AG09309 (cell line): Measurements from ENCODE around the gene NECAB2.

Source experiments
- DNase-seq: peaks from one replicate; pipeline ENCODE4 v3.0.0-alpha.2; 2010; ENCODE audit warnings: low read depth
- H3K4me3 ChIP-seq: 2 replicates; pipeline ENCODE4 v1.5.1; 2011; ENCODE audit warnings: mild to moderate bottlenecking, low read depth, low read length, moderate library complexity; ENCODE audit not compliant: control insufficient read depth
- TF ChIP-seq, protein P1 (sequence below): IDR thresholded peaks from 2 replicates; pipeline ENCODE4 v1.5.1; 2011; ENCODE audit warnings: mild to moderate bottlenecking, low read depth, low read length, inconsistent platforms; ENCODE audit not compliant: insufficient read depth, control insufficient read depth; ENCODE audit errors: missing control alignments

The NECAB2 gene

DNA sequence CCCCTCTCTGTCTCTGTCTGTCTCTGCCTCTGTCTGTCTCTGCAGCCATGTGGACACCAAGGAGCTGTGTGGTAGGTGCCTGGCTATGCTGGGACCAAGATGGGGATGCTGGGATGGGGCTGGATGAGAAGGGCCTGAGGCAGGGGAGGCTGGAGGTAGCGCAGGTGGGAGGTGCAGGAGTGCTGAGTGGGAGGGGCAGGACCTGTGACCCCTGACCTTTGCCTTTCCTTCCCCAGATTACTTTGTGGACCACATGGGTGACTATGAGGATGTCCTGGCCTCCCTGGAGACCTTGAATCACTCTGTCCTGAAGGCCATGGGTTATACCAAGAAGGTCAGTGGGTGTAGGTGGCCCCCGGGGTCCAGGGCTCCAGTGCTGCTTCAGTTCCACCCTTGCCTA is 12.8 kb downstream of the NECAB2 start:
- TF ChIP-seq, protein P1, sequence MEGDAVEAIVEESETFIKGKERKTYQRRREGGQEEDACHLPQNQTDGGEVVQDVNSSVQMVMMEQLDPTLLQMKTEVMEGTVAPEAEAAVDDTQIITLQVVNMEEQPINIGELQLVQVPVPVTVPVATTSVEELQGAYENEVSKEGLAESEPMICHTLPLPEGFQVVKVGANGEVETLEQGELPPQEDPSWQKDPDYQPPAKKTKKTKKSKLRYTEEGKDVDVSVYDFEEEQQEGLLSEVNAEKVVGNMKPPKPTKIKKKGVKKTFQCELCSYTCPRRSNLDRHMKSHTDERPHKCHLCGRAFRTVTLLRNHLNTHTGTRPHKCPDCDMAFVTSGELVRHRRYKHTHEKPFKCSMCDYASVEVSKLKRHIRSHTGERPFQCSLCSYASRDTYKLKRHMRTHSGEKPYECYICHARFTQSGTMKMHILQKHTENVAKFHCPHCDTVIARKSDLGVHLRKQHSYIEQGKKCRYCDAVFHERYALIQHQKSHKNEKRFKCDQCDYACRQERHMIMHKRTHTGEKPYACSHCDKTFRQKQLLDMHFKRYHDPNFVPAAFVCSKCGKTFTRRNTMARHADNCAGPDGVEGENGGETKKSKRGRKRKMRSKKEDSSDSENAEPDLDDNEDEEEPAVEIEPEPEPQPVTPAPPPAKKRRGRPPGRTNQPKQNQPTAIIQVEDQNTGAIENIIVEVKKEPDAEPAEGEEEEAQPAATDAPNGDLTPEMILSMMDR: no peak
- no peak overlapping the region for H3K4me3 ChIP-seq
- DNase-seq: no peak

DNA sequence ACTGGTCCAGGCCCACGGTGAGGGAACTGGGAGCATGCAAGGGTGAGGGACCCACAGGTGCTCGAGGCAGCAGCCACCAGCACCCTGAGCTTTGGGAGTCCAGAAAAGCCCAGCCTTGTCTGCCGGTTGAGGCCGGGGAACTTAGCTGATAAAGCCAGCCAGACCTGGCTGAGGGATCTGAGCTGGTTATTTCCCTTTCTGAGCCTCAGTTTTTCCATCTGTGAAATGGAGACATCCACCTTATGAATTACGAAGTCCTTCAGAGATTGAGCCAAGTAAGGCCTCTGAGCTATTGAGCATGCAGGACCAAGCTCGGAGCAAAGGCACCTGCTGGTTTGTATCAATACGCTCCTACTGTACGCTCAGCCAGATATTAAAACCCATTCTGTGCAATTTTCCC is 13.8 kb downstream of the NECAB2 start:
- TF ChIP-seq, protein P1: no peak
- no peak overlapping the region for H3K4me3 ChIP-seq
- no peak for DNase-seq

DNA sequence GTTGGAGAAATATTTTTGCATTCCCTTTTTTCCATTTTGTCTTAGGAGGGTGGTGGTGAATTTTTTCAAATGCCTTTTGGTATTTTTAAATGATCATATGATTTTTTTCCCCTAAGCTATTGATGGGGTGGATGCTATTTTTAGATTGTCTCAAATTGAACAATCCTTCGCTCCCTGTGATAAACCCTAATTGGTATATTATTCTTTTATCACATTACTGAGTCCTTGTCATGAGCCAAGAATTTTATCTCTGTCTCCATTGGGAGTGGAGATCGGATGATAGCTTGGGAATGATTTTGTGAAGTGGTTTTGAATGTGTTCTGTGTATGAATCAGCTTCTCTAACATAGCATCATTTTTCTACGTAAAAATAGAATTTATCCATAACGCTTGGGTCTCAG is 15.4 kb downstream of the NECAB2 start:
- DNase-seq: no peak
- TF ChIP-seq, protein P1: no peak
- no peak overlapping the region for H3K4me3 ChIP-seq

DNA sequence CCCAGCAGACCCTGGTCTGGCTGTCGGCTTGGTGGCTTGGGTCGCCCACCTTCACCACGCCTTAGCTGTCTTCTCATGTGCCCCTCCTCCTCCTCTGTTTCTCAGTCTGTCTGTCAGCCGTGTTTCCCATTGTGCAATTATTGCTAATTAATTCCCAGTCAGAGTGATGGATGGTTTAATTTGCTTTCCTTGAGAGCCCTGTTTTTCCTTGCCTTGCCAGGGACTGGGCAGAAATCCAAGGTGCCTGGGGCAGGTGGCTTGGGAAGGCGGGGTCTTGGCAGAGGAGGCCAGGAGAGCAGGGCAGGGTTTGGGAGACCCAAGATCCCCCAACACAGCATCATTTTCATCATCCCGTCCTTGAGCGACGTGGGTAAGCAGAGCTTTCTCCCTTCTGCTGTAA is 21.3 kb downstream of the NECAB2 start:
- TF ChIP-seq, protein P1: no peak
- DNase-seq: no peak

DNA sequence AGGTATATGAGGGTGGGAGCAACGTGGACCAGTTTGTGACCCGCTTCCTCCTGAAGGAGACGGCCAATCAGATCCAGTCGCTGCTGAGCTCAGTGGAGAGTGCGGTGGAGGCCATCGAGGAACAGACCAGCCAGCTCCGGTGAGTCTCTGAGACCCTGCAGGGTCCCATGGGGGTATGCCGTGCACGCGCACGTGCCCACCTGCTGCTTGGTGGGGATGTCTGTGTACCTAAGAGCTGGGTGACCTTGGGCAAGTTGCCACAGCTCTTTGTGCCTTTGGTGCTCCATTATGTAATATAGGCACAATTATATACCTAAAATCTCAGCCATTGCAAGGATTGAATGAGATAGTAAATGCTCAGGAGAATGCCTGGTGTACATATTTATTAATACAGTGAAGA is 22.4 kb downstream of the NECAB2 start:
- TF ChIP-seq, protein P1: no peak
- no peak overlapping the region for H3K4me3 ChIP-seq
- no peak for DNase-seq

More for the DNA sequence above, 21.3 kb downstream of the NECAB2 start:
- H3K4me3 ChIP-seq: no peak overlapping the region

DNA sequence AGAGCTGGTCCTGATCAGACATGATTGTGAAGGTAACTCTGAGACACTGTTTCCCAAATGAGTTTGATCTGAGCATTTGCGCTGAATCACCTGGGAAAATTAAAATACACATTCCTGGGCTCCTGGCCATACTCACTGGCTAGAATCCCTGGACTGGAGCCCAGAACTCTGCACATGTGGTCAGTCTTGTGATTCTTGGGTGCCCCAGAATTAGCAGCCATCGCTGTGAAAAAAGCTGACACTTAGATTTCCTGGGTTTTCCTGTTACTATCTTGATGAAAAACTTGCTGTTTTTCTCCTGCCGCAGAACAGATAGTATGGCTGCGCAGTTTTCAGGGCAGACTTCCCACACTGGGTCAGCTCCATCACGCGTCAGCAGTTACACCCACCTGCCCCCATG is 24.6 kb downstream of the NECAB2 start:
- no peak overlapping the region for H3K4me3 ChIP-seq
- TF ChIP-seq, protein P1: no peak
- peak; percentile 17 for DNase-seq

DNA sequence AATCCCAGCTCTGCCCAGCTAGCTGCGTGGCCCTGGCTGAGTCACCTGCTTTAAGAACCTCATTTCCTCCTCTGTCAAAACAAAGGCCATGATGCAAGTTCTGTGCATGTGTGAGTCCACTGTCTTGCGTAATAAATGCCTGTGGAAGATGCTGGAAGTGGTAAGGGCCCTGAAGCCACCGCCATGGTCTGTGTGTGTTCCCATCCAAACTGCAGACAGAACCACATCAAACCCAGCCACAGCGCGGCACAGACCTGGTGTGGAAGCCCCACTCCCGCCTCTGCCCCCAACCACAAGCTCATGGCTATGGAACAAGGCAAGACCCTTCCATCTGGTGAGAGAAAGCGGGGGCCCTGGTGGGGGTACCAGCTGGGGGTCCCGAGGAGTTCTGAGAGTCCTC is 26.0 kb downstream of the NECAB2 start:
- TF ChIP-seq, protein P1: no peak
- DNase-seq: peak; percentile 90
- H3K4me3 ChIP-seq: no peak overlapping the region
